KMS-11 (cell line): ENCODE results near the gene AHRR.

Source experiments
- H2AFZ ChIP-seq: fragments of 200-600 bp; sonication (generic); 2 replicates; pipeline ENCODE4 v1.6.1; 2016; ENCODE audit warnings: antibody characterized with exemption, mixed run types, low read depth
- H3K27ac ChIP-seq: fragments of 200-600 bp; sonication (generic); 2 replicates; pipeline ENCODE4 v1.6.1; 2016; ENCODE audit warnings: mild to moderate bottlenecking, mixed run types
- H3K27me3 ChIP-seq: fragments of 200-600 bp; sonication (generic); 2 replicates; pipeline ENCODE4 v1.6.1; 2017; ENCODE audit warnings: mild to moderate bottlenecking, low read depth, mixed run types, moderate library complexity; ENCODE audit not compliant: insufficient read depth
- H3K36me3 ChIP-seq: fragments of 200-600 bp; sonication (generic); 2 replicates; pipeline ENCODE4 v1.6.1; 2017; ENCODE audit warnings: mild to moderate bottlenecking, mixed run types; ENCODE audit not compliant: insufficient read depth
- H3K4me1 ChIP-seq: fragments of 200-600 bp; sonication (generic); 2 replicates; pipeline ENCODE4 v1.6.1; 2016; ENCODE audit warnings: mild to moderate bottlenecking, low read depth, mixed run types; ENCODE audit not compliant: poor library complexity, severe bottlenecking
- H3K4me2 ChIP-seq: fragments of 200-600 bp; sonication (generic); 2 replicates; pipeline ENCODE4 v1.7.0; 2016; ENCODE audit warnings: mild to moderate bottlenecking, mixed run types
- H3K4me3 ChIP-seq: fragments of 200-600 bp; sonication (generic); IDR thresholded peaks from 2 replicates; pipeline ENCODE4 v1.6.1; 2017; ENCODE audit warnings: low read depth, low read length, mixed read lengths; ENCODE audit not compliant: insufficient read depth
- H3K79me2 ChIP-seq: fragments of 200-600 bp; sonication (generic); 2 replicates; pipeline ENCODE4 v1.6.1; 2016; ENCODE audit warnings: low read depth, mixed run types; ENCODE audit not compliant: insufficient read depth
- H3K9ac ChIP-seq: fragments of 200-600 bp; sonication (generic); 2 replicates; pipeline ENCODE4 v1.6.1; 2016; ENCODE audit warnings: mild to moderate bottlenecking, mixed run types
- H4K20me1 ChIP-seq: fragments of 200-600 bp; sonication (generic); 2 replicates; pipeline ENCODE4 v1.6.1; 2016; ENCODE audit warnings: mild to moderate bottlenecking, mixed run types; ENCODE audit not compliant: insufficient read depth
- CTCF ChIP-seq: fragments of 200-600 bp; sonication (generic); conservative IDR thresholded peaks from 2 replicates; pipeline ENCODE4 v1.6.1; 2017; ENCODE audit warnings: low read depth, mild to moderate bottlenecking, antibody characterized with exemption, low read length, moderate library complexity, mixed read lengths

Gene AHRR

GRCh38 chr5:477247-477646 is 155.7 kb downstream of the AHRR start:
- Histone ChIP-seq H3K9ac (no peak overlapping the region), H2AFZ (no peak overlapping the region), H4K20me1 (no peaks in the 10 kb centered on the region), H3K4me1 (no peaks in the 10 kb centered on the region), H3K36me3 (no peaks in the 10 kb centered on the region), H3K27ac (no peak overlapping the region), H3K4me3 (no peak overlapping the region), H3K27me3 (peaks cover 43% of the 10 kb centered on the region), H3K79me2 (peaks cover 5% of the 10 kb centered on the region), H3K4me2 (no peak overlapping the region)
- TF ChIP-seq CTCF: no peak

- Histone ChIP-seq H3K27ac (no peak overlapping the region), H3K4me3 (no peak overlapping the region), H2AFZ (no peak overlapping the region), H3K4me1 (no peaks in the 10 kb centered on the region), H3K9ac (no peak overlapping the region), H4K20me1 (no peaks in the 10 kb centered on the region), H3K36me3 (no peaks in the 10 kb centered on the region), H3K4me2 (no peak overlapping the region), H3K79me2 (no peaks in the 10 kb centered on the region), H3K27me3 (peaks cover 48% of the 10 kb centered on the region)
- no peak for TF ChIP-seq CTCF
These were observed 156.4 kb downstream of the AHRR start for GRCh38 chr5:477871-478270.

- H4K20me1 ChIP-seq: no peaks in the 10 kb centered on the region
- no peaks in the 10 kb centered on the region for H3K79me2 ChIP-seq
- H3K27me3 ChIP-seq: peaks cover 54% of the 10 kb centered on the region
- H2AFZ ChIP-seq: no peak overlapping the region
- no peaks in the 10 kb centered on the region for H3K36me3 ChIP-seq
- no peak overlapping the region for H3K4me3 ChIP-seq
- H3K4me1 ChIP-seq: no peaks in the 10 kb centered on the region
- H3K9ac ChIP-seq: no peak overlapping the region
- TF ChIP-seq CTCF: no peak
- H3K27ac ChIP-seq: no peak overlapping the region
- H3K4me2 ChIP-seq: no peak overlapping the region
These were observed 157.0 kb downstream of the AHRR start for GRCh38 chr5:478369-478981.

- Histone ChIP-seq H3K27ac (no peak overlapping the region), H3K79me2 (no peaks in the 10 kb centered on the region), H4K20me1 (no peaks in the 10 kb centered on the region), H3K27me3 (peaks cover 58% of the 10 kb centered on the region), H3K36me3 (no peaks in the 10 kb centered on the region), H3K4me2 (no peak overlapping the region), H3K9ac (no peak overlapping the region), H3K4me1 (no peaks in the 10 kb centered on the region), H3K4me3 (no peak overlapping the region), H2AFZ (no peak overlapping the region)
- TF ChIP-seq CTCF: no peak
These were observed 157.5 kb downstream of the AHRR start for GRCh38 chr5:478982-479535.
